DOHH2 (cell line): ENCODE data around the gene TIMM44.

Experiments
- H3F3A ChIP-seq: fragments of 200-600 bp; sonication (generic), shearing (Covaris generic); 2 replicates; pipeline ENCODE4 v1.6.0; 2016; ENCODE audit warnings: antibody characterized with exemption, mild to moderate bottlenecking; ENCODE audit not compliant: control insufficient read depth, insufficient read depth
- H3K27ac ChIP-seq: fragments of 200-600 bp; sonication (generic); 2 replicates; pipeline ENCODE4 v1.5.1; 2014; ENCODE audit warnings: low read depth, mild to moderate bottlenecking, low read length, moderate library complexity
- H3K27me3 ChIP-seq: fragments of 200-600 bp; sonication (generic); 2 replicates; pipeline ENCODE4 v1.6.1; 2014; ENCODE audit warnings: mild to moderate bottlenecking, low read length, mixed read lengths; ENCODE audit not compliant: control insufficient read depth
- H3K36me3 ChIP-seq: fragments of 200-600 bp; sonication (generic); 2 replicates; pipeline ENCODE4 v1.6.1; 2014; ENCODE audit warnings: mild to moderate bottlenecking, low read length, moderate library complexity, mixed read lengths; ENCODE audit not compliant: control insufficient read depth
- H3K4me1 ChIP-seq: fragments of 200-600 bp; sonication (generic); 2 replicates; pipeline ENCODE4 v1.6.1; 2014; ENCODE audit warnings: mild to moderate bottlenecking, low read length, mixed read lengths; ENCODE audit not compliant: control insufficient read depth
- H3K4me2 ChIP-seq: fragments of 200-600 bp; sonication (generic); 2 replicates; pipeline ENCODE4 v1.6.0; 2014; ENCODE audit warnings: mild to moderate bottlenecking, low read length, moderate library complexity
- H3K4me3 ChIP-seq: fragments of 200-600 bp; sonication (generic); 2 replicates; pipeline ENCODE4 v1.5.1; 2014; ENCODE audit warnings: mild to moderate bottlenecking, low read length, mixed read lengths
- H3K79me2 ChIP-seq: fragments of 200-600 bp; sonication (generic); 2 replicates; pipeline ENCODE4 v1.6.1; 2014; ENCODE audit warnings: mild to moderate bottlenecking, low read length, mixed read lengths; ENCODE audit not compliant: control insufficient read depth
- H3K9me2 ChIP-seq: fragments of 200-600 bp; sonication (generic); replicated peaks from 2 replicates; pipeline ENCODE4 v1.6.1; 2014; ENCODE audit warnings: mild to moderate bottlenecking, low read length, mixed read lengths; ENCODE audit not compliant: control insufficient read depth
- H3K9me3 ChIP-seq: fragments of 200-600 bp; sonication (generic); 2 replicates; pipeline ENCODE4 v1.6.1; 2014; ENCODE audit warnings: antibody characterized with exemption, low read length, mixed read lengths; ENCODE audit not compliant: control insufficient read depth, insufficient read depth
- H4K20me1 ChIP-seq: fragments of 200-600 bp; sonication (generic); 2 replicates; pipeline ENCODE4 v1.6.0; 2014; ENCODE audit warnings: low read depth, mild to moderate bottlenecking, antibody characterized with exemption, low read length, moderate library complexity; ENCODE audit not compliant: control insufficient read depth, insufficient read depth
- CTCF ChIP-seq: fragments of 200-600 bp; sonication (generic); IDR thresholded peaks from one replicate; pipeline ENCODE4 v1.5.1; 2014; ENCODE audit warnings: antibody characterized with exemption, mild to moderate bottlenecking, low read depth, low read length; ENCODE audit not compliant: poor library complexity, severe bottlenecking
- EZH2phosphoT487 ChIP-seq: fragments of 200-600 bp; sonication (generic); IDR thresholded peaks from 2 replicates; pipeline ENCODE4 v1.6.1; 2017; ENCODE audit warnings: borderline replicate concordance, mild to moderate bottlenecking, antibody characterized with exemption, low read length, moderate library complexity, mixed read lengths

The TIMM44 gene

GRCh38 chr19:7926727-7927604, 16.5 kb downstream of the TIMM44 start:
- Histone ChIP-seq H3K4me3 (no peak overlapping the region), H3K4me1 (peaks cover 11% of the 10 kb centered on the region), H3K79me2 (no peaks in the 10 kb centered on the region), H4K20me1 (0 out of 2 replicates have a peak, but pooled peaks cover 6% of the 10 kb centered on the region), H3F3A (peaks cover 12% of the 10 kb centered on the region; the same call in 1 of the 2 replicates), H3K9me2 (no peaks in the 10 kb centered on the region), H3K4me2 (peak overlapping the region; percentile 61), H3K9me3 (no peaks in the 10 kb centered on the region), H3K36me3 (peaks cover 32% of the 10 kb centered on the region), H3K27me3 (no peaks in the 10 kb centered on the region), H3K27ac (no peak overlapping the region)
- no peak for TF ChIP-seq EZH2phosphoT487

- peaks cover 8% of the 10 kb centered on the region; the same call in 1 of the 2 replicates for H4K20me1 ChIP-seq
- no peaks in the 10 kb centered on the region for H3K9me3 ChIP-seq
- H3K36me3 ChIP-seq, result peaks cover 24% of the 10 kb centered on the region
- H3K27ac ChIP-seq, result no peak within 1 kb of the TSS
- H3F3A ChIP-seq, result peaks cover 12% of the 10 kb centered on the region; the same call in 1 of the 2 replicates
- peak within 1 kb of the TSS; percentile 55 for H3K4me3 ChIP-seq
- H3K27me3 ChIP-seq, result no peaks in the 10 kb centered on the region
- no peaks in the 10 kb centered on the region for H3K9me2 ChIP-seq
- H3K79me2 ChIP-seq, result no peaks in the 10 kb centered on the region
- H3K4me1 ChIP-seq, result peaks cover 16% of the 10 kb centered on the region
- TF ChIP-seq EZH2phosphoT487, result no peak
- H3K4me2 ChIP-seq, result peak within 1 kb of the TSS; percentile 61
These were observed 17.3 kb downstream of the TIMM44 start, which contains the start of gene CTXN1 for GRCh38 chr19:7926021-7926726. Gene CTXN1 (minus strand): TSS chr19:7926135. CDS start chr19:7925538, 597 bp downstream.

GRCh38 chr19:7925171-7925851, 18.2 kb downstream of the TIMM44 start:
- peak overlapping the region; percentile 53 for H3K4me3 ChIP-seq
- peaks cover 12% of the 10 kb centered on the region; the same call in 1 of the 2 replicates for H3F3A ChIP-seq

More at GRCh38 chr19:7925171-7925851, 18.2 kb downstream of the TIMM44 start:
- Histone ChIP-seq H3K9me3 (no peaks in the 10 kb centered on the region), H3K27ac (no peak overlapping the region), H4K20me1 (peaks cover 10% of the 10 kb centered on the region; the same call in 1 of the 2 replicates), H3K27me3 (no peaks in the 10 kb centered on the region), H3K79me2 (no peaks in the 10 kb centered on the region), H3K4me2 (peak overlapping the region; percentile 61), H3K9me2 (no peaks in the 10 kb centered on the region), H3K4me1 (peaks cover 20% of the 10 kb centered on the region), H3K36me3 (peaks cover 16% of the 10 kb centered on the region)
- TF ChIP-seq EZH2phosphoT487 (no peak), CTCF (peak; percentile 94)
